GM19023 (cell line): ENCODE measurements around the gene APMAP.

Source experiments
- ATAC-seq: cut with Tn5 transposase; IDR thresholded peaks from one replicate; pipeline ENCODE4 v1.9.1; 2021; ENCODE audit warnings: mild to moderate bottlenecking, moderate library complexity; ENCODE audit not compliant: unreplicated experiment

The APMAP gene

GRCh38 chr20:24992487-24993205, at the start of gene APMAP:
Gene APMAP, minus strand, starts transcription at chr20:24992751. Its CDS starts 63 bp downstream, at chr20:24992688.
- peak; percentile 97 for ATAC-seq

GRCh38 chr20:25041813-25042530, 49.4 kb upstream of the APMAP start:
- no peak for ATAC-seq

GRCh38 chr20:25040438-25040831, 47.9 kb upstream of the APMAP start:
- no peak for ATAC-seq

GRCh38 chr20:25039697-25040437, 47.3 kb upstream of the APMAP start:
- ATAC-seq, result no peak

GRCh38 chr20:25038591-25039015, 46.1 kb upstream of the APMAP start:
- no peak for ATAC-seq

GRCh38 chr20:25038103-25038410, 45.5 kb upstream of the APMAP start:
- ATAC-seq, result no peak

- no peak for ATAC-seq
These were observed 44.9 kb upstream of the APMAP start for GRCh38 chr20:25037288-25038102.

GRCh38 chr20:25036331-25036936, 43.9 kb upstream of the APMAP start:
- no peak for ATAC-seq

- no peak for ATAC-seq
These were observed 43.4 kb upstream of the APMAP start for GRCh38 chr20:25035921-25036320.

- no peak for ATAC-seq
These were observed 41.4 kb upstream of the APMAP start for GRCh38 chr20:25033924-25034300.

- no peak for ATAC-seq
These were observed 40.8 kb upstream of the APMAP start for GRCh38 chr20:25033265-25033923.

- ATAC-seq, result no peak
These were observed 40.1 kb upstream of the APMAP start for GRCh38 chr20:25032478-25033264.

GRCh38 chr20:25032065-25032477, 39.5 kb upstream of the APMAP start:
- no peak for ATAC-seq

- ATAC-seq, result no peak
These were observed 38.7 kb upstream of the APMAP start for GRCh38 chr20:25031241-25031640.

GRCh38 chr20:25030649-25031207, 38.2 kb upstream of the APMAP start:
- ATAC-seq, result no peak

- no peak for ATAC-seq
These were observed 37.6 kb upstream of the APMAP start for GRCh38 chr20:25030007-25030648.

GRCh38 chr20:25025986-25026605, 33.5 kb upstream of the APMAP start:
- ATAC-seq, result no peak
